ENCODE results near the gene LTBP4. TPM values are rescaled to one million over a fixed set of nuclear protein-coding genes. Genes with fewer than 3 reads are reported as not detected.

The LTBP4 gene
- total RNA-seq, 1 donor from 2014 or later = 24.7 TPM

DNA sequence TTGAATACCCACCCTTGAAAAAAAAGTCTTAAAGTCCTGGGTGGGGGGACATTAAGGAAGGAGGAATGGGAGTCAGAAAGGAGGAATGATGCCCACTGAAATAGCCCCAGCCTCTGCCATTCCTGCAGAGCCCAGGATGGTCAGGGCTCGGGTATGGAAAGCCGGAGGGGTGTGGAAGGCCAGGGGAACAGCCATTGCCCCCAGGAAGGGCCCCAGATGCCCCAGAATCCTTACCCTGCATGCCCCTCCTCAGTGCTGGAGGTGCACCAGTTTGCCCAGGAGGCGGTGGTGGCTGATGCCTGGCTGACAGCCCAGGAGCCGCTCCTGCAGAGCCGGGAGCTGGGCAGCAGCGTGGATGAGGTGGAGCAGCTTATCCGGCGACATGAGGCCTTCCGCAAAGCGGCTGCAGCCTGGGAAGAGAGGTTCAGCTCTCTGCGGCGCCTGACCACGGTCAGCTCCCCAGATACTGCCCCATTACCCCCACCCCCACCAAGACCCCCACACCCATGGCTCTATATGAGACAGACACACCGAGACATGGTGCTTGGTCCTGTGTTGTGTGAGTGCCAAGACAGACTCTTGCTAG, 35.2 kb upstream of the LTBP4 start:
- Mint-ChIP-seq H3K27ac (peak overlapping the region; percentile 50), H3K9me3 (no peaks in the 10 kb centered on the region), H3K4me3 (peak overlapping the region; percentile 64), H3K36me3 (no peaks in the 10 kb centered on the region), H3K4me1 (peaks cover 17% of the 10 kb centered on the region), H3K27me3 (ENCODE audit: insufficient read depth, low read depth) (peaks cover 56% of the 10 kb centered on the region)
- Histone ChIP-seq H2AFZ (replicated peaks) (no peak overlapping the region), H3K4me1 (no peaks in the 10 kb centered on the region), H3K36me3 (no peaks in the 10 kb centered on the region), H3K27ac (no peak overlapping the region), H3K4me2 (no peak overlapping the region), H3K27me3 (peaks cover 88% of the 10 kb centered on the region), H4K20me1 (ENCODE audit: low read depth) (no peaks in the 10 kb centered on the region), H3K79me2 (ENCODE audit: low read depth) (no peaks in the 10 kb centered on the region), H3K9ac (no peak overlapping the region), H3K4me3 (no peak overlapping the region), H3F3A (ENCODE audit: low read depth) (peaks cover 19% of the 10 kb centered on the region), H3K9me3 (ENCODE audit: low read depth) (no peaks in the 10 kb centered on the region)
- TF ChIP-seq EZH2 (IDR thresholded peaks at IDR 0.05) = no peak
- TF ChIP-seq, protein P1, sequence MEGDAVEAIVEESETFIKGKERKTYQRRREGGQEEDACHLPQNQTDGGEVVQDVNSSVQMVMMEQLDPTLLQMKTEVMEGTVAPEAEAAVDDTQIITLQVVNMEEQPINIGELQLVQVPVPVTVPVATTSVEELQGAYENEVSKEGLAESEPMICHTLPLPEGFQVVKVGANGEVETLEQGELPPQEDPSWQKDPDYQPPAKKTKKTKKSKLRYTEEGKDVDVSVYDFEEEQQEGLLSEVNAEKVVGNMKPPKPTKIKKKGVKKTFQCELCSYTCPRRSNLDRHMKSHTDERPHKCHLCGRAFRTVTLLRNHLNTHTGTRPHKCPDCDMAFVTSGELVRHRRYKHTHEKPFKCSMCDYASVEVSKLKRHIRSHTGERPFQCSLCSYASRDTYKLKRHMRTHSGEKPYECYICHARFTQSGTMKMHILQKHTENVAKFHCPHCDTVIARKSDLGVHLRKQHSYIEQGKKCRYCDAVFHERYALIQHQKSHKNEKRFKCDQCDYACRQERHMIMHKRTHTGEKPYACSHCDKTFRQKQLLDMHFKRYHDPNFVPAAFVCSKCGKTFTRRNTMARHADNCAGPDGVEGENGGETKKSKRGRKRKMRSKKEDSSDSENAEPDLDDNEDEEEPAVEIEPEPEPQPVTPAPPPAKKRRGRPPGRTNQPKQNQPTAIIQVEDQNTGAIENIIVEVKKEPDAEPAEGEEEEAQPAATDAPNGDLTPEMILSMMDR (IDR thresholded peaks at IDR 0.05) = no peak
- no peak for DNase-seq (ENCODE audit: low spot score)

DNA sequence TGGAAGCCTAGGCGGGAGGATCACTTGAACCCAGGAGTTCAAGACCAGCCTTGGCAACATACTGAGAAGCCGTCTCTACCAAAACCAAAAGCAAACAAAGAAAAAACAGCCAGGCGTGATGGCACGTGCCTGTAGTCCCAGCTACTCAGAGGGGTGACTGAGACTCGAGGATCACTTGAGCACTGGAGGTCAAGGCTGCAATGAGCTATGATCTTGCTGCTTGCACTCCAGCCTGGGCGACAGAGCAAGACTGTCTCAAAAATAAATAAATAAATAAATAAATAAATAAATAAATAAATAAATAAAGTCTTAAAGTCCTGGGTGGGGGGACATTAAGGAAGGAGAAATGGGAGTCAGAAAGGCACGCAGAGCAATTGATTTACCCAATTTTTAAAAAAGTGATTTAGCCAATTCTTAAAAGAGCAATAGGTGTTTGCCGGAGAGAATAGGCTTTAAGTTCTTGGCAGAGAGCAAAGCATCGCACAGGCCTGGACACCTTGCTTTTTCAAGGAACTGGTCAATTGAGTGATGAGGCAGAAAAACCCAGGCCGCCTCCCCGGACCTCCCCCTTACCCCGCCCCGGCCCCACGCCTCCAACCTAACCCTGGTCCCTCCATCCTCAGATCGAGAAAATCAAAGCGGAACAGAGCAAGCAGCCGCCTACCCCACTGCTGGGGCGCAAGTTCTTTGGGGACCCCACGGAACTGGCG, 34.0 kb upstream of the LTBP4 start:
- Histone ChIP-seq H3F3A (ENCODE audit: low read depth) (peaks cover 19% of the 10 kb centered on the region), H3K4me3 (peak overlapping the region; percentile 45), H4K20me1 (ENCODE audit: low read depth) (no peaks in the 10 kb centered on the region), H3K9ac (no peak overlapping the region), H3K36me3 (no peaks in the 10 kb centered on the region), H3K79me2 (ENCODE audit: low read depth) (no peaks in the 10 kb centered on the region), H3K27ac (no peak overlapping the region), H3K4me2 (peak overlapping the region; percentile 85), H3K9me3 (ENCODE audit: low read depth) (no peaks in the 10 kb centered on the region), H3K4me1 (no peaks in the 10 kb centered on the region), H2AFZ (replicated peaks) (no peak overlapping the region), H3K27me3 (peaks cover 79% of the 10 kb centered on the region)
- TF ChIP-seq EZH2 (IDR thresholded peaks at IDR 0.05) = no peak
- TF ChIP-seq, protein P1 (IDR thresholded peaks at IDR 0.05) = no peak
- no peak for TF ChIP-seq EZH2phosphoT487 (IDR thresholded peaks at IDR 0.05)
- no peaks in the 10 kb centered on the region for H3K36me3 Mint-ChIP-seq
- peaks cover 56% of the 10 kb centered on the region for H3K27me3 Mint-ChIP-seq (ENCODE audit: insufficient read depth, low read depth)
- DNase-seq (ENCODE audit: low spot score) = peak; percentile 38
- no peak overlapping the region for H3K27ac Mint-ChIP-seq
- peaks cover 17% of the 10 kb centered on the region for H3K4me1 Mint-ChIP-seq
- H3K4me3 Mint-ChIP-seq = peak overlapping the region; percentile 57
- no peaks in the 10 kb centered on the region for H3K9me3 Mint-ChIP-seq

DNA sequence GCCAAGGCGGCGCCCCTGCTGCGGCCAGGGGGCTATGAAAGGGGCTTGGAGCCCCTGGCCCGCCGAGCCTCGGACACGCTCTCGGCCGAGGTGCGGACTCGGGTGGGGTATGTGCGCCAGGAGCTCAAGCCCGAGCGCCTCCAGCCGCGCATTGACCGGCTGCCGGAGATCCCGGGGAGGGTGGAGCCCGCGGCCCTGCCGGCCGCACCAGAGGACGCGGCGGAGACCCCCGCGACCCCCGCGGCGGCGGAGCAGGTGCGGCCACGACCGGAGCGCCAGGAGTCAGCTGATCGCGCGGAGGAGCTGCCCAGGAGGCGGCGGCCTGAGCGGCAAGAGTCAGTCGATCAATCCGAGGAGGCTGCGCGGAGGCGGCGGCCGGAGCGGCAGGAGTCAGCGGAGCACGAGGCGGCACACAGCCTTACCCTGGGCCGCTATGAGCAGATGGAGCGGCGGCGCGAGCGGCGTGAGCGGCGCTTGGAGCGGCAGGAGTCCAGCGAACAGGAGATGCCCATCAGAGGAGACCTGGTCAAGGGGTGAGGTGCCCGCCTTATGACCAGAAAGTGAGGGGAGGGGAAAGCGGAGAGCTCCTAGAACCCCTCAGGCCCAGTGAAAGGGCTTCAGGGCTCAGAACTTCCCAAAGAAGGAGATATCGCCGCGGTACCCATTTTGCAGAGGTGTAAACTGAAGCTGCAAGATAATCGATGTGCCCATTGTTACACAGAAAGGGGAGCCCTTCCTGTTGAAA, 33.2 kb upstream of the LTBP4 start:
- peak; percentile 63 for DNase-seq (ENCODE audit: low spot score)
- H3K79me2 ChIP-seq (ENCODE audit: low read depth) = no peaks in the 10 kb centered on the region
- no peaks in the 10 kb centered on the region for H3K36me3 ChIP-seq
- H3K4me3 ChIP-seq = peak overlapping the region; percentile 45
- no peaks in the 10 kb centered on the region for H4K20me1 ChIP-seq (ENCODE audit: low read depth)
- H3F3A ChIP-seq (ENCODE audit: low read depth) = peaks cover 19% of the 10 kb centered on the region
- H3K4me2 ChIP-seq = peak overlapping the region; percentile 85
- no peaks in the 10 kb centered on the region for H3K4me1 ChIP-seq
- Mint-ChIP-seq H3K4me3 (peak overlapping the region; percentile 15), H3K36me3 (no peaks in the 10 kb centered on the region), H3K4me1 (peaks cover 17% of the 10 kb centered on the region), H3K9me3 (no peaks in the 10 kb centered on the region), H3K27me3 (ENCODE audit: insufficient read depth, low read depth) (peaks cover 56% of the 10 kb centered on the region), H3K27ac (no peak overlapping the region)
- no peaks in the 10 kb centered on the region for H3K9me3 ChIP-seq (ENCODE audit: low read depth)
- no peak overlapping the region for H2AFZ ChIP-seq (replicated peaks)
- no peak overlapping the region for H3K9ac ChIP-seq
- H3K27me3 ChIP-seq = peaks cover 75% of the 10 kb centered on the region
- peak; percentile 95 for TF ChIP-seq EZH2 (IDR thresholded peaks at IDR 0.05)
- TF ChIP-seq EZH2phosphoT487 (IDR thresholded peaks at IDR 0.05) = peak; percentile 96
- TF ChIP-seq, protein P1 (IDR thresholded peaks at IDR 0.05) = no peak
- no peak overlapping the region for H3K27ac ChIP-seq
